CD4-positive, alpha-beta T cell treated with Interferon alpha-2 for 1 hour (primary cell): ENCODE results near the gene OR1A1.
A peak's percentile ranks its signal among the peaks of the same experiment; 100 is the strongest.
"Not testable (repeated sequence)": the region's sequence is repeated elsewhere in the genome, so short reads cannot be mapped to it uniquely, and the experiment has no call there.

Experiments used
- DNase-seq, 2 donors: peaks; one replicate each; pipeline ENCODE4 v3.0.0-alpha.2; 2020 to 2022

Gene OR1A1

GRCh38 chr17:3207367-3207766 is at the start of gene OR1A1:
OR1A1 (plus strand) TSS chr17:3207667; CDS start chr17:3215621, 7,954 bp downstream.
- DNase-seq: no peak

GRCh38 chr17:3167574-3167973 is 39.9 kb upstream of the OR1A1 start:
- DNase-seq: peak; percentile 13 to 32

- no peak for DNase-seq
Observed at GRCh38 chr17:3189961-3190360, 17.5 kb upstream of the OR1A1 start.

GRCh38 chr17:3197219-3197618 is 10.2 kb upstream of the OR1A1 start, which contains the start of gene OR1A2:
OR1A2 (plus strand) TSS chr17:3197519; CDS start chr17:3197519, 0 bp downstream.
- no peak for DNase-seq

- DNase-seq: no peak
Observed at GRCh38 chr17:3208484-3208883, 1.0 kb downstream of the OR1A1 start.

- no peak for DNase-seq
Observed at GRCh38 chr17:3213001-3213400, 5.5 kb downstream of the OR1A1 start.

- DNase-seq: no peak
Observed at GRCh38 chr17:3213587-3213986, 6.1 kb downstream of the OR1A1 start.

GRCh38 chr17:3219978-3220377 is 12.5 kb downstream of the OR1A1 start:
- DNase-seq: not testable (repeated sequence)

- no peak for DNase-seq
Observed at GRCh38 chr17:3221850-3222249, 14.4 kb downstream of the OR1A1 start.

GRCh38 chr17:3222505-3222904 is 15.0 kb downstream of the OR1A1 start:
- no peak for DNase-seq

GRCh38 chr17:3224721-3225352 is 17.4 kb downstream of the OR1A1 start:
- DNase-seq: not testable (repeated sequence)

GRCh38 chr17:3232300-3232699 is 24.8 kb downstream of the OR1A1 start:
- not testable (repeated sequence) for DNase-seq

- DNase-seq: peak in 1 of 2 donors; percentile 24
Observed at GRCh38 chr17:3238685-3239084, 31.2 kb downstream of the OR1A1 start.

GRCh38 chr17:3241044-3241443 is 33.6 kb downstream of the OR1A1 start:
- not testable (repeated sequence) for DNase-seq

- not testable (repeated sequence) for DNase-seq
Observed at GRCh38 chr17:3244841-3245240, 37.4 kb downstream of the OR1A1 start.

- DNase-seq: not testable (repeated sequence)
Observed at GRCh38 chr17:3249013-3249412, 41.5 kb downstream of the OR1A1 start.

GRCh38 chr17:3256575-3256974 is 49.1 kb downstream of the OR1A1 start:
- no peak for DNase-seq

- DNase-seq: no peak
Observed at GRCh38 chr17:3260163-3260562, 52.7 kb downstream of the OR1A1 start.

- DNase-seq: no peak
Observed at GRCh38 chr17:3260600-3260999, 53.1 kb downstream of the OR1A1 start.
